Muscle of leg (tissue), 11 donors: ENCODE data around the gene EFNB2. TPM values are rescaled to one million over a fixed set of nuclear protein-coding genes. Genes with fewer than 3 reads are reported as not detected.

ENCODE experiments used
- DNase-seq: peaks from one replicate; pipeline ENCODE4 v3.0.0; 2013
- H3K27ac ChIP-seq: one replicate; pipeline ENCODE4 v1.5.1; 2013; ENCODE audit warnings: mild to moderate bottlenecking, low read length, control low read depth
- H3K27me3 ChIP-seq: one replicate; pipeline ENCODE4 v1.6.1; 2013; ENCODE audit warnings: low read length; ENCODE audit not compliant: control insufficient read depth, insufficient read depth
- H3K36me3 ChIP-seq: one replicate; pipeline ENCODE4 v1.6.1; 2013; ENCODE audit warnings: low read length; ENCODE audit not compliant: control insufficient read depth, insufficient read depth
- H3K4me1 ChIP-seq: one replicate; pipeline ENCODE4 v1.6.1; 2013; ENCODE audit warnings: low read length; ENCODE audit not compliant: control insufficient read depth, insufficient read depth
- H3K4me3 ChIP-seq: one replicate; pipeline ENCODE4 v1.5.1; 2013; ENCODE audit warnings: low read length, control low read depth
- H3K9me3 ChIP-seq: replicated peaks from 2 replicates; pipeline ENCODE4 v1.6.1; 2013; ENCODE audit warnings: low read depth, low read length; ENCODE audit not compliant: control insufficient read depth
- WGBS: methylation state at CpG from one replicate; pipeline ENCODE4 v1.1.5; 2013; ENCODE audit warnings: missing lambda C conversion rate; ENCODE audit not compliant: insufficient coverage; 5-methylcytosine and 5-hydroxymethylcytosine counted together
- polyA plus RNA-seq, 8 donors: library from polyadenylated mRNA; unstranded; fragments of 120-200 nt; gene quantifications; one replicate each; pipeline versions ENCODE4 v1.2.1 to v1.2.3, GENCODE V29; 2013; ENCODE audit warnings: inconsistent platforms in 1 of 8, low replicate concordance in 1 of 8; ENCODE audit not compliant: insufficient read length in 8 of 8, insufficient read depth in 1 of 8
- total RNA-seq: library from RNA; stranded (reverse); fragments of 120-200 nt; gene quantifications from one replicate; pipeline ENCODE4 v1.2.4, GENCODE V29; 2013

The EFNB2 gene
- total and polyA plus RNA-seq, 9 donors: 13.9 to 40.1 (median 24.4) TPM

DNA sequence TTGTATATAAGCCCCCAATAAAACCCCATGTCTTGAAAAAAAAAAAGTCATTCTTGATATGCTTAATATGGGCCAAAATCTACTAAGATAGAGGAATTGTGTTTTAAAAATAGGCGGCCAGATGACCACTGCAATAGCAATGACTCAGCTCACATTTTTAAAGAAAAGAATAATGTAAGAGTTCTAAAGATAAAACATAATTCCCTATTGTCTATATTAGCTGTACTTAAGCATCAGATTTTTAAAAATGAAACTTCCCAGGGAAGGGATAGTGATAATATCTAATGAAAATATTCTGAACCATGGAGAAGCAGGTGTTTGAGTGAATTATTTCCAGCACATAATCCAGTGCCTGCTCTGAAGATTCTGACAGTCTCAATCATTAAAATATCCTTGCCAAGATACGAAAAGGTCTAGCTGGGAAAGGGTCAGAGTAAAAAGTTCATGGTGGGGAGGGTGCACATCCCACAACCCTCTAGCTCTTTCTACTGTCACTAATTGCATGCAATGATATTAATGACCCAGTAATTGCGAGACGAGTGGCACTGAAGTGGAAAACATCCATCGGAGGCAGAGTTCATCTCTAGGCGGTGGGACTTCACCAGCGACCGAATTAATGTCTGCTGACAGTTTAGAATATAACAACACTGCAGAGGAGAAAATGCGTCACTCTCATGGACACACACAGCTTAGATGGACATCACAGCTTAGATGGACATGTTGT, 31.6 kb downstream of the EFNB2 start:
- Histone ChIP-seq H3K9me3 (no peaks in the 10 kb centered on the region), H3K36me3 (peaks cover 4% of the 10 kb centered on the region), H3K27ac (no peak overlapping the region), H3K4me3 (no peak overlapping the region), H3K4me1 (peaks cover 3% of the 10 kb centered on the region), H3K27me3 (no peaks in the 10 kb centered on the region)
- no peak for DNase-seq
- WGBS: 86% methylated on average over 7 of the region's 9 CpGs

DNA sequence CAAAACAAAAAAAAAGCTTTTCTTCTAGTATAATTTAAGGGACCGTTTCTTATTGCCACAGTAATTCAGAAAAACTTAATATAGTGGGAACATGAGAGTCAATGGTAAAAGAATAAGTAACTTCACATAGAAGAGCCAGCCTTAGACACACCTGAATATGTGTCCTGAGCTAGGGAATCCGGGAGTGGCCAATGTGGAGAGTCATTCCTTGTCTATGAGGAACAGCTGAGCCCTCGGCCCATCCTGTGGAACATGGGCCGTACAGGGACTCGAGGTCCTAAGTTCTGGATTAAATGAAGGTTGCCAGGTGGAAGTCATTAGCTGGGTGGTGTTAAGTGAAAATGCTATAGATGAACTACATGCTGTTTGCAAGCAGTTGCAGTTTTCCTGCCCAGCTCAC, 32.2 kb downstream of the EFNB2 start:
- Histone ChIP-seq H3K9me3 (no peaks in the 10 kb centered on the region), H3K4me1 (peaks cover 5% of the 10 kb centered on the region), H3K36me3 (peaks cover 4% of the 10 kb centered on the region), H3K4me3 (no peak overlapping the region), H3K27ac (no peak overlapping the region), H3K27me3 (no peaks in the 10 kb centered on the region)
- 96% methylated on average over 3 of the region's 5 CpGs for WGBS
- DNase-seq: no peak

DNA sequence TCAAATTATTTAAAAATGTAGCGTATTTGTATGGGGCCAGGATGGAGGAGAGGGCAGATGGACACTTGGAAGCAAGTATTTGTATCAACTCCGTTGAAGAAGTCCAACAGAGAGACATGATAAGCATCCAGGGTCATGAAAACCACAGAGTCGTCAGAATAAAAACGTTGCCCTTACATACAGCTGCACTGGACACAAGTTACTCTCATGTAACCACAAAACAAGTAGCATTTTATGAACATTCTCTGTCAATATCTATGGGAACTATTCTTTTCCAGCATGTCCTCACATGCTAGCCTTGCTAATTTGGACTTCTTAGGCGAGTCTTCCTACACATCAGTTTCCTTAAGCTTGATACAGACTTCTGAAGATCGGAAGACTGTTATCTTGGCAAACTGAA, 35.0 kb downstream of the EFNB2 start:
- no peaks in the 10 kb centered on the region for H3K36me3 ChIP-seq
- H3K27me3 ChIP-seq: no peaks in the 10 kb centered on the region
- 45% methylated on average over 2 of the region's 6 CpGs for WGBS
- no peak overlapping the region for H3K27ac ChIP-seq
- peaks cover 8% of the 10 kb centered on the region for H3K4me1 ChIP-seq
- no peaks in the 10 kb centered on the region for H3K9me3 ChIP-seq
- DNase-seq: no peak
- H3K4me3 ChIP-seq: no peak overlapping the region

DNA sequence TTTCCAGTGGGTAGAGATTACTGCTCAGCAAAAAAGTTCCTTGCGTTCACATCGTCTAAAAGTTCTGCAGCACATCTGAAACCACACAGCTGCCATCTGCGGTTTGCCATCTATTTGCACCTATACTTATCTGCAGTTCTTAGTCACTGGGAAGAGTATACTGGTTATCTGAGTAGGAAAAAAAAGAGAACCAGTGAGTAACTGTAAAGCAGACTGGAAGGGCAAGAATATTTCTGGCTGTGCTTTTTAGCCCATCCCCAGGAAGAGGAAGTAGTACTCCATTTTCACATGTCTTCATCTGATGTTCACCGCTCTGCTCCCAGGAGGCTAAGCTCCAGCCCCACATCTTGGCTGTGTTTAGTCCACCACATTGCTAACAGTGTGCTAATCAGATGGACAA, 35.6 kb downstream of the EFNB2 start:
- Histone ChIP-seq H3K9me3 (no peaks in the 10 kb centered on the region), H3K27ac (no peak overlapping the region), H3K36me3 (no peaks in the 10 kb centered on the region), H3K4me1 (peaks cover 8% of the 10 kb centered on the region), H3K4me3 (no peak overlapping the region), H3K27me3 (no peaks in the 10 kb centered on the region)
- 20% methylated on average over 1 of the region's 4 CpGs for WGBS
- no peak for DNase-seq

DNA sequence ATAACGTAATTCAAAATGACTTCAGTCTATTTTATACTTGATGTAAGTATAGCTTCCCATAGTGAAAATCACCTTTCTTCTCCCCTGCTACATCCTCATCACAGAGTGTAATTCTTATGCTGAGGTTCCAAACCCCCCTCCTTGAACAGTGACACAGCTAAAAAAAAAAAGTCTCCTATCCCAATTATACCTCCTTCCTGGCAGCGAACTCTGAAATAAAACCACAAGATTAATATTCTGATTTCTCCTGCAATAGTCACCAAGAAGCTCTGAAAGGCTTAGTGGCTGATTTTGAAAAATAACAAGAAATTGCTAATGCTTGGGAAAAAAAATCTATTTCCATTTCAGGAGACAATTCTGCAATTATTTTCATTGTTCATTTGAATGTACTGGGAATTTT, 36.3 kb downstream of the EFNB2 start:
- H3K36me3 ChIP-seq: no peaks in the 10 kb centered on the region
- no CpG with 5 or more reads among the region's 2 CpGs for WGBS
- peaks cover 8% of the 10 kb centered on the region for H3K4me1 ChIP-seq
- peak overlapping the region; percentile 10 for H3K27ac ChIP-seq
- no peak overlapping the region for H3K4me3 ChIP-seq
- no peak for DNase-seq
- no peaks in the 10 kb centered on the region for H3K9me3 ChIP-seq
- no peaks in the 10 kb centered on the region for H3K27me3 ChIP-seq

DNA sequence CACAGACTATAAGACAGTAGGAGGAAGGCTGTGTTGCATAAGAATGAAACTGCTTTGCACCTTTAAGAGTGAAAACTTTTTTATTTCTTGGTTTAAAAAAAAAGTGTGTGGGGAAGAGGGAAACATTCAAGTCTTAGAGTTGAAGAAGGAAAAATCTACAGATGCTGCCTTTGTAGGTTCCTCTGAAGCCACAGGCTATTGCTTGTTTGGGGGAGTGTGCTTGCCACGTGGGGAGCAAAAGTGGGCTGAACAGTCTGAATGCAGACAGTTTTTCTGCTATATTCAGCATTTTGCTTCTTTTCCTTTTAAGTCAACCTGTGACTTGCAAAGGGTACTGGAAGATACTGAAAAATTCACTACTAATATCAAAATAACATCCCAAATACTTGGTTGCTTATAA, 36.9 kb downstream of the EFNB2 start:
- no CpG with 5 or more reads among the region's 1 CpG for WGBS
- no peak for DNase-seq
- H3K9me3 ChIP-seq: no peaks in the 10 kb centered on the region
- H3K27me3 ChIP-seq: no peaks in the 10 kb centered on the region
- H3K4me3 ChIP-seq: no peak overlapping the region
- H3K27ac ChIP-seq: peak overlapping the region; percentile 10
- peaks cover 8% of the 10 kb centered on the region for H3K4me1 ChIP-seq
- H3K36me3 ChIP-seq: peaks cover under 1% of the 10 kb centered on the region

DNA sequence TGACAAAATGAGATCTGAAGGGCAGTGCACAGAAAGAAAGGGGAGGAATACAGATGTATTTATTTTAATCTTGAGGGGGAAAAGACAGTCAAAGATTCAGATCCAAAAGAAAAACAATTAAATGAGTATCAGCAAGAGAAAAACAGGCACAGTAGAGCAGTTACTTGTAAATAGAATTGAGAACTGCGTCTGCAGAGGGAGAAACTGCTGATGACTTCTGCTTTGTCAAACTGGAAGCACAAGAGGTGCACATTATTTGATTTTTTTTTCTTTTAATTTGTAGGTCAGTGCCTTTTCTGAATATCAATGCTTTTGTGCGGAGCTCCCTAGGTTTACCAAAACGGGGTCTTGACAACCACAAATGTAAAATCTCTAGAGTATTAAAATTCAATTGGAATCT, 37.3 kb downstream of the EFNB2 start:
- peaks cover 4% of the 10 kb centered on the region for H3K36me3 ChIP-seq
- no peak for DNase-seq
- peaks cover 5% of the 10 kb centered on the region for H3K4me1 ChIP-seq
- H3K4me3 ChIP-seq: no peak overlapping the region
- WGBS: 8% methylated on average over 1 of the region's 3 CpGs
- peak overlapping the region; percentile 43 for H3K27ac ChIP-seq
- H3K9me3 ChIP-seq: no peaks in the 10 kb centered on the region
- no peaks in the 10 kb centered on the region for H3K27me3 ChIP-seq

DNA sequence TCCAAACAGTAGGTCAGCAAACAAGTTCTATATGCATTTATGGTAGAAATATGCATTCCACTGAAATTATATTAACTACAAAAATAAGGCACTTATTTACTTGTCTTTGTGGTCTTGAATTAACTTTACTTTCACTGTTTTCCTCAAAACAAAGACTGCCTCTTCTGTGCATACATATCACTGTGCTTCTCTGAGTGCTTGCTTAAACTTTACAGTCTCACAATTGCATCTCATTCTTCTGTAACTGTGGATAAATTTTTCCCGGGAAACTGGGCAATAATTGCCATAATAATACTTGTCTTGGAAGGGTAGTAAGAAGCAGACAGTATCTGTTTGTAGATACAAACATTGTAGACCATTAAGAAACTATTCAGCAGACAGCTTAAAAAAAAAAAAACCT, 38.4 kb downstream of the EFNB2 start:
- H3K36me3 ChIP-seq: peaks cover 14% of the 10 kb centered on the region
- H3K27ac ChIP-seq: peak overlapping the region; percentile 88
- H3K27me3 ChIP-seq: no peaks in the 10 kb centered on the region
- no peak for DNase-seq
- WGBS: no CpG with 5 or more reads among the region's 1 CpG
- H3K4me3 ChIP-seq: no peak overlapping the region
- peaks cover 10% of the 10 kb centered on the region for H3K4me1 ChIP-seq
- H3K9me3 ChIP-seq: no peaks in the 10 kb centered on the region

DNA sequence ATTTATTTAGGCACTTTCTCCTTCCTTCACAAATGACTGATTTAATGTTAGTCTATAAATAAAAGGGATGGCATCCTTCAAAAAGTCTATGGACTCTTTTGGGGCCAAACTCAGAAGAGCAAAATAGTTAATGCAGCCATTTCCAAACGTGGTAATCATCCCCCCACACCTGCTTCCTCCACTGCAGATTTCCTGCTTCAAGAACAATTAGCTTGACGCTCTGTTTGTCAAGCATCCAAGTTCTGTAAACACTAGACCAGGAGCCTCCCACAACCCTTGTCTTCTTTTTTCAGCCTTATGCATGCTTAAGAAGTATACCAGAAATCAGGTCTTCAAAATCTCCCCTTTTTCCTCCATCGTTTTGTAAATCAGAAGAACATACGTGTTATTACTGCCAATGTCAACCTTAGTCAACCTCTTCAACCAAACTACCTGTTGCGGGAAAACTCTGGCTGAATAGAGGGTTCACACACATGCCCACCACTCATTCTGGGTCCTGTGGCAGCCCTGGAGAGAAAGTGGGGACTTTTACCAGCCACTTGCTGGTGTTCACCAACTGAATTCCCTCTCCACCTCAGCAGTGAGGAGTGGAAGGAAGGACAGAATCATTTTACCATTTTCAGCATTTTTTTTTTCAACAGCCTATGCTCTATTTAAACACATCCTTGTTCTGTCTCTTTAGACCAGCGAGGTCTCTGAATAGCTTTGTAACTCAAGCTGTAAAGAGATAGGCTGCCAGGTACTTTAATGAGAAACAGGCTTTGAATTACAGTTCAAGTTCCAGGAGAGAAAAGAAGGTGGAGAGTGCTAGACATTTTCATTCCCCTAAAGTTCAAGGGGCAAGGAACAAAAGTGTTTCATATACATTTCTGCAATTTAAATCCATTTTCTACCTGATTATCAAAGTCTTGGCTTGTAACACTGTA, 39.1 kb downstream of the EFNB2 start:
- Histone ChIP-seq H3K27ac (peak overlapping the region; percentile 88), H3K27me3 (no peaks in the 10 kb centered on the region), H3K4me3 (no peak overlapping the region), H3K36me3 (peaks cover 14% of the 10 kb centered on the region), H3K4me1 (peaks cover 13% of the 10 kb centered on the region), H3K9me3 (no peaks in the 10 kb centered on the region)
- peak; percentile 77 for DNase-seq
- WGBS: 33% methylated on average over 4 of the region's 6 CpGs

DNA sequence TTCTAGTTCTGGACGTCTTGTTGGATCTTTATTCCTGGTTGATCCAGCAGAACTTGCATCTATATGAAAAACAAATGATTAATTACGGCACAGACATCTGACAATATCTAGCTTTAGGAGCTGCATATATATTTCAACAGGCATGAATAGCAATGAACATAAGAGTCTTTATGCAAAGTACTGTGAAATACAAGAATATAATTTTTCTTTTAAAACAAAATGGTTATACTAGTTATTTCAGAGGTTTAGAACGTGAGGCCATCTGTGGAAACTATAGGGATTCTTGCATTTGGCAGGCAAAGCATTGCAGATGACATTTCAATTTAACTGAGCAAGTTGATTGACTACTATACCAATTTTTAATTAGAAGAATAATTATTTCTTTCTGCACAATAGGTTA, 40.5 kb downstream of the EFNB2 start:
- WGBS: no CpG with 5 or more reads among the region's 3 CpGs
- H3K9me3 ChIP-seq: no peaks in the 10 kb centered on the region
- H3K4me3 ChIP-seq: no peak overlapping the region
- H3K27me3 ChIP-seq: no peaks in the 10 kb centered on the region
- H3K4me1 ChIP-seq: peaks cover 16% of the 10 kb centered on the region
- no peak for DNase-seq
- H3K27ac ChIP-seq: no peak overlapping the region
- peaks cover 14% of the 10 kb centered on the region for H3K36me3 ChIP-seq
